PC-3 (cell line): Measurements from ENCODE around the gene FRMD4B. TPM values are rescaled to one million over a fixed set of nuclear protein-coding genes. Genes with fewer than 3 reads are reported as not detected.

Experiments used
- ATAC-seq: fragments of 200-7000 bp; cut with Tn5 transposase; 2 replicates; pipeline ENCODE4 v1.9.1; 2020; ENCODE audit warnings: mild to moderate bottlenecking, moderate library complexity
- BruUV-seq: library from RNA; stranded (reverse); fragments of 400-500 nt; replicated peaks from 2 replicates; lab custom pipeline; 2021; lab: Mats Ljungman, UMichigan
- CTCF ChIA-PET: fragments of 300-600 bp; sonication (Branson Sonifier 250); formaldehyde crosslinking; loops from one replicate; lab custom pipeline; 2022; ENCODE audit warnings: antibody characterized with exemption; lab: Charles Lee
- POLR2A ChIA-PET: fragments of 300-600 bp; sonication (Branson Sonifier 250); formaldehyde crosslinking; loops from one replicate; lab custom pipeline; 2022; ENCODE audit warnings: antibody characterized with exemption; ENCODE audit not compliant: unreplicated experiment; lab: Charles Lee
- DNase-seq: peaks from one replicate; pipeline ENCODE4 v3.0.0-alpha.2; 2015
- H2AFZ ChIP-seq: fragments of 300-600 bp; sonication (generic); 2 replicates; pipeline ENCODE4 v1.6.0; 2016; ENCODE audit warnings: antibody characterized with exemption, low read length
- H3F3A ChIP-seq: fragments of 300-600 bp; sonication (generic); one replicate; pipeline ENCODE4 v1.6.0; 2017; ENCODE audit warnings: antibody characterized with exemption, low read length, control low read depth, mild to moderate bottlenecking; ENCODE audit not compliant: unreplicated experiment
- H3K27ac ChIP-seq: fragments of 300-600 bp; sonication (generic); 2 replicates; pipeline ENCODE4 v1.5.1; 2016; ENCODE audit warnings: mild to moderate bottlenecking, low read length
- H3K27me3 ChIP-seq: fragments of 300-600 bp; sonication (generic); 2 replicates; pipeline ENCODE4 v1.6.1; 2016; ENCODE audit warnings: low read length, mixed read lengths
- H3K36me3 ChIP-seq: fragments of 300-600 bp; sonication (generic); 2 replicates; pipeline ENCODE4 v1.6.1; 2016; ENCODE audit warnings: low read depth, mixed run types, low read length, mixed read lengths
- H3K4me1 ChIP-seq: fragments of 300-600 bp; sonication (generic); 2 replicates; pipeline ENCODE4 v1.5.1; 2016; ENCODE audit warnings: low read length; ENCODE audit not compliant: insufficient read depth
- H3K4me2 ChIP-seq: fragments of 300-600 bp; sonication (generic); 2 replicates; pipeline ENCODE4 v1.6.0; 2016; ENCODE audit warnings: low read length
- H3K4me3 ChIP-seq: fragments of 300-600 bp; sonication (generic); 2 replicates; pipeline ENCODE4 v1.5.1; 2016; ENCODE audit warnings: mild to moderate bottlenecking, low read length, mixed read lengths
- H3K79me2 ChIP-seq: fragments of 300-600 bp; sonication (generic); 2 replicates; pipeline ENCODE4 v1.6.1; 2017; ENCODE audit warnings: low read length, mixed read lengths
- H3K9ac ChIP-seq: fragments of 300-600 bp; sonication (generic); 2 replicates; pipeline ENCODE4 v1.6.0; 2016; ENCODE audit warnings: mild to moderate bottlenecking, low read length
- H3K9me2 ChIP-seq: fragments of 300-600 bp; sonication (generic); replicated peaks from 2 replicates; pipeline ENCODE4 v1.6.1; 2016; ENCODE audit warnings: mixed run types, low read length, mixed read lengths
- H3K9me3 ChIP-seq: fragments of 300-600 bp; sonication (generic); 2 replicates; pipeline ENCODE4 v1.6.1; 2016; ENCODE audit warnings: low read length, mixed read lengths
- H4K20me1 ChIP-seq: fragments of 300-600 bp; sonication (generic); 2 replicates; pipeline ENCODE4 v1.6.1; 2016; ENCODE audit warnings: low read length, mixed read lengths
- CTCF ChIP-seq: fragments of 300-600 bp; sonication (generic); conservative IDR thresholded peaks from 2 replicates; pipeline ENCODE4 v1.5.1; 2017; ENCODE audit warnings: antibody characterized with exemption, low read depth, mild to moderate bottlenecking, low read length
- EZH2 ChIP-seq: fragments of 300-600 bp; sonication (generic); IDR thresholded peaks from one replicate; pipeline ENCODE4 v1.6.1; 2017; ENCODE audit warnings: antibody characterized with exemption, mild to moderate bottlenecking, low read length; ENCODE audit not compliant: unreplicated experiment
- EZH2phosphoT487 ChIP-seq: fragments of 300-600 bp; sonication (generic); IDR thresholded peaks from 2 replicates; pipeline ENCODE4 v1.6.1; 2018; ENCODE audit warnings: mild to moderate bottlenecking, antibody characterized with exemption, low read length, borderline replicate concordance
- intact Hi-C: fragments of 100-400 bp; cut with micrococcal nuclease; formaldehyde crosslinking; loops from 2 replicates; pipeline ENCODE4 v1.9.0; 2023
- total RNA-seq: library from RNA; depleted of rRNA; stranded (reverse); fragments of >200 nt; gene quantifications from 2 replicates; pipeline ENCODE4 v1.2.3, GENCODE V29; 2014

Gene FRMD4B
- total RNA-seq, 1 experiment from 2014 or later = 5.7 TPM

- Histone ChIP-seq H3K4me2 (no peak overlapping the region), H3K36me3 (no peaks in the 10 kb centered on the region), H3K4me1 (no peaks in the 10 kb centered on the region), H2AFZ (no peak overlapping the region), H3K79me2 (no peaks in the 10 kb centered on the region), H3K27me3 (no peaks in the 10 kb centered on the region), H3F3A (no peaks in the 10 kb centered on the region), H4K20me1 (no peaks in the 10 kb centered on the region), H3K9me2 (no peaks in the 10 kb centered on the region), H3K9ac (no peak overlapping the region), H3K27ac (no peak overlapping the region), H3K9me3 (no peaks in the 10 kb centered on the region), H3K4me3 (no peak overlapping the region)
- TF ChIP-seq EZH2 (no peak), CTCF (no peak), EZH2phosphoT487 (no peak)
- ATAC-seq (no peak), DNase-seq (no peak)
- intact Hi-C loops = no loop called here
- POLR2A ChIA-PET = no interaction called here
- CTCF ChIA-PET = no interaction called here
- BruUV-seq = no TSS peak
These were observed 136.9 kb downstream of the FRMD4B start for GRCh38 chr3:69249001-69249400.

- Histone ChIP-seq H3K27ac (no peak overlapping the region), H3K79me2 (no peaks in the 10 kb centered on the region), H3K27me3 (no peaks in the 10 kb centered on the region), H3K9me2 (no peaks in the 10 kb centered on the region), H4K20me1 (no peaks in the 10 kb centered on the region), H3K9me3 (no peaks in the 10 kb centered on the region), H2AFZ (no peak overlapping the region), H3F3A (no peaks in the 10 kb centered on the region), H3K36me3 (no peaks in the 10 kb centered on the region), H3K4me1 (0 out of 2 replicates have a peak, but pooled peaks cover under 1% of the 10 kb centered on the region), H3K4me2 (no peak overlapping the region), H3K9ac (no peak overlapping the region), H3K4me3 (no peak overlapping the region)
- ChIA-PET POLR2A (no interaction called here), CTCF (no interaction called here)
- BruUV-seq = no TSS peak
- intact Hi-C loops = no loop called here
- no peak for TF ChIP-seq CTCF
- no peak for TF ChIP-seq EZH2phosphoT487
- TF ChIP-seq EZH2 = no peak
- no peak for ATAC-seq
- no peak for DNase-seq
These were observed 137.5 kb downstream of the FRMD4B start for GRCh38 chr3:69248436-69248835.

GRCh38 chr3:69246612-69247011 lies 139.3 kb downstream of the FRMD4B start:
- H3F3A ChIP-seq = no peaks in the 10 kb centered on the region
- no peak overlapping the region for H3K4me3 ChIP-seq
- POLR2A ChIA-PET = no interaction called here
- H3K27me3 ChIP-seq = no peaks in the 10 kb centered on the region
- no peaks in the 10 kb centered on the region for H3K9me2 ChIP-seq
- no peaks in the 10 kb centered on the region for H3K36me3 ChIP-seq
- no peak overlapping the region for H3K9ac ChIP-seq
- H3K79me2 ChIP-seq = no peaks in the 10 kb centered on the region
- H3K4me2 ChIP-seq = no peak overlapping the region
- H3K27ac ChIP-seq = no peak overlapping the region
- H2AFZ ChIP-seq = no peak overlapping the region
- TF ChIP-seq CTCF (no peak), EZH2 (no peak), EZH2phosphoT487 (no peak)
- no peaks in the 10 kb centered on the region for H4K20me1 ChIP-seq
- no peak for DNase-seq
- intact Hi-C loops = no loop called here
- no TSS peak for BruUV-seq
- H3K4me1 ChIP-seq = peaks cover 5% of the 10 kb centered on the region; the same call in 1 of the 2 replicates
- no peak for ATAC-seq
- CTCF ChIA-PET = no interaction called here
- H3K9me3 ChIP-seq = no peaks in the 10 kb centered on the region
